WTC11 (cell line): ENCODE measurements around the gene ZNF17. TPM values are rescaled to one million over a fixed set of nuclear protein-coding genes. Genes with fewer than 3 reads are reported as not detected.

ENCODE experiments used
- ATAC-seq: fragments of 200-7000 bp; cut with Tn5 transposase; 2 replicates; pipeline ENCODE4 v1.10.0; 2021; ENCODE audit warnings: mild to moderate bottlenecking, moderate library complexity
- CTCF ChIA-PET: fragments of 300-600 bp; sonication (Branson Sonifier 250); formaldehyde crosslinking; loops from one replicate; lab custom pipeline; 2021; ENCODE audit warnings: antibody characterized with exemption; lab: Charles Lee
- POLR2A ChIA-PET: fragments of 350-600 bp; sonication (Branson Sonifier 250); formaldehyde crosslinking; loops from one replicate; lab custom pipeline; 2021; ENCODE audit warnings: antibody characterized with exemption; lab: Charles Lee
- DNase-seq: peaks from one replicate; pipeline ENCODE4 v3.0.0; 2021; ENCODE audit warnings: low spot score
- H3K27ac Mint-ChIP-seq: 2 replicates; pipeline ENCODE4 v1.8.0; 2021; ENCODE audit warnings: mixed read lengths
- H3K27me3 Mint-ChIP-seq: 2 replicates; pipeline ENCODE4 v1.8.0; 2021; ENCODE audit warnings: low read depth, mild to moderate bottlenecking, moderate library complexity, mixed read lengths
- H3K36me3 Mint-ChIP-seq: 2 replicates; pipeline ENCODE4 v1.8.0; 2021; ENCODE audit warnings: mixed read lengths
- H3K4me1 Mint-ChIP-seq: 2 replicates; pipeline ENCODE4 v1.8.0; 2022; ENCODE audit warnings: mixed read lengths
- H3K4me3 Mint-ChIP-seq: 2 replicates; pipeline ENCODE4 v1.8.0; 2021; ENCODE audit warnings: mild to moderate bottlenecking, moderate library complexity, mixed read lengths
- H3K9me3 Mint-ChIP-seq: 2 replicates; pipeline ENCODE4 v1.8.0; 2021; ENCODE audit warnings: mixed read lengths
- CREB1 ChIP-seq: sonication (generic); formaldehyde crosslinking; IDR thresholded peaks from 2 replicates; pipeline ENCODE4 v1.8.0; 2023; ENCODE audit warnings: mild to moderate bottlenecking, missing genetic modification reagents
- E2F4 ChIP-seq: sonication (generic); formaldehyde crosslinking; IDR thresholded peaks from 2 replicates; pipeline ENCODE4 v1.8.1; 2022; ENCODE audit warnings: low read depth, mild to moderate bottlenecking, moderate library complexity, missing genetic modification reagents, borderline replicate concordance
- HMGXB4 ChIP-seq: sonication (generic); formaldehyde crosslinking; IDR thresholded peaks from 2 replicates; pipeline ENCODE4 v1.8.1; 2023; ENCODE audit warnings: mild to moderate bottlenecking, moderate library complexity, missing genetic modification reagents
- ZBTB21 ChIP-seq: sonication (generic); formaldehyde crosslinking; IDR thresholded peaks from 2 replicates; pipeline ENCODE4 v1.8.1; 2023; ENCODE audit warnings: mild to moderate bottlenecking, missing genetic modification reagents, borderline replicate concordance
- ZMAT4 ChIP-seq: fragments of 250-450 bp; sonication (Bioruptor Pico); IDR thresholded peaks from 2 replicates; pipeline ENCODE4 v1.9.0; 2021; ENCODE audit warnings: mild to moderate bottlenecking
- total RNA-seq: library from RNA; stranded (reverse); gene quantifications from 3 replicates; pipeline ENCODE4 v1.2.3, GENCODE V29; 2021
- TF ChIP-seq, protein P1 (sequence below): sonication (generic); formaldehyde crosslinking; IDR thresholded peaks from 2 replicates; pipeline ENCODE4 v1.8.1; 2023; ENCODE audit warnings: mild to moderate bottlenecking, missing genetic modification reagents, borderline replicate concordance
- TF ChIP-seq, protein P2 (sequence below): fragments of 200-600 bp; IDR thresholded peaks from 2 replicates; pipeline ENCODE4 v1.8.0; 2022; ENCODE audit warnings: antibody characterized with exemption

The ZNF17 gene
- total RNA-seq, 1 experiment from 2014 or later, result 7.7 TPM

- no peak for TF ChIP-seq ZBTB21
- TF ChIP-seq ZMAT4 (CRISPR knock-in tag), result no peak
- TF ChIP-seq E2F4 (CRISPR knock-in tag), result no peak
Measured at GRCh38 chr19:57398868-57399267, 12.1 kb upstream of the ZNF17 start (continued).

- CTCF ChIA-PET, result interaction anchor here (1.0 to 1.1 kb wide), 2 partner anchors 15 to 305 kb away, joined by 3 to 4 read pairs; partner anchors contain the start of gene ZNF548
- Mint-ChIP-seq H3K4me1 (0 out of 2 replicates have a peak, but pooled peaks cover 2% of the 10 kb centered on the region), H3K27ac (no peak overlapping the region), H3K4me3 (no peak overlapping the region), H3K36me3 (peaks cover 8% of the 10 kb centered on the region), H3K9me3 (peaks cover 17% of the 10 kb centered on the region), H3K27me3 (peaks cover 4% of the 10 kb centered on the region)
- POLR2A ChIA-PET, result interaction anchor here (0.5 kb wide), 1 partner anchor 288 kb away, joined by 3 read pairs; no protein-coding TSS in a partner anchor
- TF ChIP-seq HMGXB4 (CRISPR knock-in tag), result no peak
- TF ChIP-seq, protein P1, sequence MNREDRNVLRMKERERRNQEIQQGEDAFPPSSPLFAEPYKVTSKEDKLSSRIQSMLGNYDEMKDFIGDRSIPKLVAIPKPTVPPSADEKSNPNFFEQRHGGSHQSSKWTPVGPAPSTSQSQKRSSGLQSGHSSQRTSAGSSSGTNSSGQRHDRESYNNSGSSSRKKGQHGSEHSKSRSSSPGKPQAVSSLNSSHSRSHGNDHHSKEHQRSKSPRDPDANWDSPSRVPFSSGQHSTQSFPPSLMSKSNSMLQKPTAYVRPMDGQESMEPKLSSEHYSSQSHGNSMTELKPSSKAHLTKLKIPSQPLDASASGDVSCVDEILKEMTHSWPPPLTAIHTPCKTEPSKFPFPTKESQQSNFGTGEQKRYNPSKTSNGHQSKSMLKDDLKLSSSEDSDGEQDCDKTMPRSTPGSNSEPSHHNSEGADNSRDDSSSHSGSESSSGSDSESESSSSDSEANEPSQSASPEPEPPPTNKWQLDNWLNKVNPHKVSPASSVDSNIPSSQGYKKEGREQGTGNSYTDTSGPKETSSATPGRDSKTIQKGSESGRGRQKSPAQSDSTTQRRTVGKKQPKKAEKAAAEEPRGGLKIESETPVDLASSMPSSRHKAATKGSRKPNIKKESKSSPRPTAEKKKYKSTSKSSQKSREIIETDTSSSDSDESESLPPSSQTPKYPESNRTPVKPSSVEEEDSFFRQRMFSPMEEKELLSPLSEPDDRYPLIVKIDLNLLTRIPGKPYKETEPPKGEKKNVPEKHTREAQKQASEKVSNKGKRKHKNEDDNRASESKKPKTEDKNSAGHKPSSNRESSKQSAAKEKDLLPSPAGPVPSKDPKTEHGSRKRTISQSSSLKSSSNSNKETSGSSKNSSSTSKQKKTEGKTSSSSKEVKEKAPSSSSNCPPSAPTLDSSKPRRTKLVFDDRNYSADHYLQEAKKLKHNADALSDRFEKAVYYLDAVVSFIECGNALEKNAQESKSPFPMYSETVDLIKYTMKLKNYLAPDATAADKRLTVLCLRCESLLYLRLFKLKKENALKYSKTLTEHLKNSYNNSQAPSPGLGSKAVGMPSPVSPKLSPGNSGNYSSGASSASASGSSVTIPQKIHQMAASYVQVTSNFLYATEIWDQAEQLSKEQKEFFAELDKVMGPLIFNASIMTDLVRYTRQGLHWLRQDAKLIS (CRISPR knock-in tag), result no peak
- ATAC-seq (no peak), DNase-seq (no peak)
Measured at GRCh38 chr19:57403737-57404563, 7.0 kb upstream of the ZNF17 start.

DNA sequence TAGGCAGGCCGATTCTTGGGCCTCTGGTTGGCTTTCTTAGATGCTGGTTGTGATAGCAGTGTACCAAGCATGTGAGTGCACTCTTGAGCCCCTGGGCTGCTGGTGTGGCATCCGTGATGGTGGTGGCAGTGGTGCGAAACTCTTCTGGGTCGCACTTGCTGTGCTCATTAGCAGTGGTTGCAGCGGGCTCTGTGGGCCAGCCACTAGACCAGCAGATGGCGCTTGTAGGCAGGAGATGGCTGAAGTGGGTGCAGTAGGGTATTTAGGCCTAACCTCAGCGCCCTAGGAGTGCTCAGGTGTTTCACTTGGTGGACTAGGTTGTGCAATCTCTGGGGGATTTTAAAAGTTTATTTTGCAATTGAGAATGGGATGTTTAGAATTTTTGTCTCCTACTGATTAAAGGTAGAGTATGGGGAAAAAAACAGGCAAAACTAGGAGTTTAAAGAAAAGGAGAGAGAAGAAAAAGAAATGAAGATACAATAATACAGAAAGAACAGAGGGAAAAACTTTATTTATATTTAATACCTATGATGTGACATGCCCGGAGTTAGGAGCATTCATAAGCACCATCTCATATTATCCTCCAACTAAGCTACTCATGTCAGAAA, 4.3 kb upstream of the ZNF17 start:
- peak; percentile 86 for ATAC-seq
- ChIA-PET POLR2A (no interaction called here), CTCF (interaction anchor here (0.6 to 1.4 kb wide), 12 partner anchors 9 to 302 kb away, joined by 3 to 11 read pairs (median 3); partner anchors contain the start of genes ZNF154, ZNF548, ZNF749 and ZNF805)
- TF ChIP-seq, protein P2, sequence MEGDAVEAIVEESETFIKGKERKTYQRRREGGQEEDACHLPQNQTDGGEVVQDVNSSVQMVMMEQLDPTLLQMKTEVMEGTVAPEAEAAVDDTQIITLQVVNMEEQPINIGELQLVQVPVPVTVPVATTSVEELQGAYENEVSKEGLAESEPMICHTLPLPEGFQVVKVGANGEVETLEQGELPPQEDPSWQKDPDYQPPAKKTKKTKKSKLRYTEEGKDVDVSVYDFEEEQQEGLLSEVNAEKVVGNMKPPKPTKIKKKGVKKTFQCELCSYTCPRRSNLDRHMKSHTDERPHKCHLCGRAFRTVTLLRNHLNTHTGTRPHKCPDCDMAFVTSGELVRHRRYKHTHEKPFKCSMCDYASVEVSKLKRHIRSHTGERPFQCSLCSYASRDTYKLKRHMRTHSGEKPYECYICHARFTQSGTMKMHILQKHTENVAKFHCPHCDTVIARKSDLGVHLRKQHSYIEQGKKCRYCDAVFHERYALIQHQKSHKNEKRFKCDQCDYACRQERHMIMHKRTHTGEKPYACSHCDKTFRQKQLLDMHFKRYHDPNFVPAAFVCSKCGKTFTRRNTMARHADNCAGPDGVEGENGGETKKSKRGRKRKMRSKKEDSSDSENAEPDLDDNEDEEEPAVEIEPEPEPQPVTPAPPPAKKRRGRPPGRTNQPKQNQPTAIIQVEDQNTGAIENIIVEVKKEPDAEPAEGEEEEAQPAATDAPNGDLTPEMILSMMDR, result peak; percentile 30
- no peak for TF ChIP-seq CREB1 (CRISPR knock-in tag)
- Mint-ChIP-seq H3K9me3 (peaks cover 17% of the 10 kb centered on the region), H3K4me1 (peaks cover 8% of the 10 kb centered on the region), H3K4me3 (no peak overlapping the region), H3K27ac (no peak overlapping the region), H3K27me3 (peaks cover 7% of the 10 kb centered on the region), H3K36me3 (no peaks in the 10 kb centered on the region; the same call in 1 of the 2 replicates)
- peak; percentile 92 for DNase-seq
